Measurements from ENCODE around the gene C16orf86. TPM values are rescaled to one million over a fixed set of nuclear protein-coding genes. Genes with fewer than 3 reads are reported as not detected.
A peak's percentile ranks its signal among the peaks of the same experiment; 100 is the strongest.

Gene C16orf86
- total RNA-seq, 1 donor from 2014 or later: 5.9 TPM

DNA sequence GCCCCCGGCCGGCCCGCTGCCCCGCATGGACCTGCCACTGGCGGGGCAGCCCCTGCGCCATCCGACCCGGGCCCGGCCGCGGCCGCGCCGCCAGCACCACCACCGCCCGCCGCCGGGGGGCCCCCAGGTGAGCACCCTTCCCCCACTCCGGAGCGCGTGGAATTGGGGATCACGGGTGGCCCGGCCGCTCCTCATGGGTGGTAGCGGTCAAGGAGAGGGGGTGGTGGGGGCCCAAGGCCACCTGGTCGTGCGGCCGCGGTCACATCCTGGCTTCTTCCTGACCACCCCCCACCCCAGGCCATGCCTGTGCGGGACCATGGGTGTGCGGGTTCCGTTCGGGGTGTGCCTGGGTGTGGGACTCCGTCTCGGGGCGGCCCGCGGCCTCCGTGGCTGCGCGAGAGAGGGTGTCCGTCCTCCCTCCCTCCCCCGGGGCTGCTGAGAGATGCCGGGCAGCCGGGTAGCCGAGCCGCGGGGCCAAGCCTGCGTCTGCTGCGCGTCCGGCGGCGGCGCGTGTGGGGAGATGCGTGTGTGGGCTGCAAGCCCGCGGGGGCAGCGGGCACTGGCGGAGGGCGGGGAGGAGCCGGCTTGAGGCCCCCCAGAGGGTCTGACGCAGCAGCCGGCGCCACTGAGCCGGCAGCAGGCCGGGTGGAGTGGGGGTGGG lies 13.4 kb upstream of the C16orf86 start:
- no peak for DNase-seq (ENCODE audit: low read depth)
- TF ChIP-seq, protein P1, sequence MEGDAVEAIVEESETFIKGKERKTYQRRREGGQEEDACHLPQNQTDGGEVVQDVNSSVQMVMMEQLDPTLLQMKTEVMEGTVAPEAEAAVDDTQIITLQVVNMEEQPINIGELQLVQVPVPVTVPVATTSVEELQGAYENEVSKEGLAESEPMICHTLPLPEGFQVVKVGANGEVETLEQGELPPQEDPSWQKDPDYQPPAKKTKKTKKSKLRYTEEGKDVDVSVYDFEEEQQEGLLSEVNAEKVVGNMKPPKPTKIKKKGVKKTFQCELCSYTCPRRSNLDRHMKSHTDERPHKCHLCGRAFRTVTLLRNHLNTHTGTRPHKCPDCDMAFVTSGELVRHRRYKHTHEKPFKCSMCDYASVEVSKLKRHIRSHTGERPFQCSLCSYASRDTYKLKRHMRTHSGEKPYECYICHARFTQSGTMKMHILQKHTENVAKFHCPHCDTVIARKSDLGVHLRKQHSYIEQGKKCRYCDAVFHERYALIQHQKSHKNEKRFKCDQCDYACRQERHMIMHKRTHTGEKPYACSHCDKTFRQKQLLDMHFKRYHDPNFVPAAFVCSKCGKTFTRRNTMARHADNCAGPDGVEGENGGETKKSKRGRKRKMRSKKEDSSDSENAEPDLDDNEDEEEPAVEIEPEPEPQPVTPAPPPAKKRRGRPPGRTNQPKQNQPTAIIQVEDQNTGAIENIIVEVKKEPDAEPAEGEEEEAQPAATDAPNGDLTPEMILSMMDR (conservative IDR thresholded peaks at IDR 0.05; ENCODE audit: low read depth, low read length): peak; percentile 19

DNA sequence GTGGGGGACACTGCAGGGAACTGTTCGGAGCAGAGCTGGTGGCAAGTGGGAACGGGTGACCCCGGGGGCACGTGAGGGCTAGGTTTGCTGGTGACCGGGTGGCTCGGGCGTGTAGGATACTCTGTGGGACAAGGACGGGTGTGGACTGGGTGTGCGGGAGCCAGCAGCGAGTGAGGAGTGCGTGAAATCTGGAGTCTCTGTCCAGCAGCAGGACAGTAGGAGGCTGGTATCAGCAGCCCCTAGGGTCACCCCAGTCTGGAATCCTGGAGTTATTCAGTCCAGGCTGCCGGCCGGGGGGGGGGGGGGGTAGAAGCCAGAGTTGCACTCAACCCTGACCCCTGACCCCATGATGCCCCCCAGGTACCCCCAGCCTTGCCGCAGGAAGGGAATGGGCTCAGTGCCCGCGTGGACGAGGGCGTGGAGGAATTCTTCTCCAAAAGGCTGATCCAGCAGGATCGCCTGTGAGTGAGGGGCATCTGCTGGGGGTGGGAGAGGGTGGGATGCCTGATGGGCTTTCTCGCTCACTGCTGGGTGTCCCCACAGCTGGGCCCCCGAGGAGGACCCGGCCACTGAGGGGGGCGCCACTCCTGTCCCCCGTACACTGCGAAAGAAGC lies 12.7 kb upstream of the C16orf86 start:
- H3K4me3 ChIP-seq (ENCODE audit: low read depth, low read length): peak overlapping the region; percentile 50
- TF ChIP-seq, protein P1 (conservative IDR thresholded peaks at IDR 0.05; ENCODE audit: low read depth, low read length): no peak

More for the DNA sequence above, 13.4 kb upstream of the C16orf86 start:
- H3K4me3 ChIP-seq (ENCODE audit: low read depth, low read length): peak overlapping the region; percentile 50

DNA sequence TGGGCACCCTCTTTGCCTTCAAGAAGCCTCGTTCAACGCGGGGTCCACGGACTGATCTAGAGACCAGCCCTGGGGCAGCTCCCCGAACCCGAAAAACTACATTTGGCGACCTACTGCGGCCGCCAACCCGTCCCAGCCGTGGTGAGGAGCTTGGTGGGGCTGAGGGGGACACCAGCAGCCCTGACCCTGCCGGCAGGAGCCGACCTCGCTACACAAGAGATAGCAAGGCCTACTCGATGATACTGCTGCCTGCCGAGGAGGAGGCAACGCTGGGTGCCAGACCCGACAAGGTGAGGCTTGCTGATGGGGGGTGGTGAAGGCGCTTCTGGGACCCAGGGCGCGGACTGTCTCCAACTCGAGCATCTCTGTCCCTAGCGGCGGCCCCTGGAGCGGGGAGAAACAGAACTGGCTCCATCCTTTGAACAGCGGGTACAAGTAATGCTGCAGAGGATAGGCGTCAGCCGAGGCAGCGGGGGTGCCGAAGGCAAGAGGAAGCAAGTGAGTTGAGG lies 12.2 kb upstream of the C16orf86 start:
- H3K4me3 ChIP-seq (ENCODE audit: low read depth, low read length): no peak overlapping the region
- TF ChIP-seq, protein P1 (conservative IDR thresholded peaks at IDR 0.05; ENCODE audit: low read depth, low read length): no peak
- no peak for DNase-seq (ENCODE audit: low read depth)

More for the DNA sequence above, 12.7 kb upstream of the C16orf86 start:
- no peak for DNase-seq (ENCODE audit: low read depth)

DNA sequence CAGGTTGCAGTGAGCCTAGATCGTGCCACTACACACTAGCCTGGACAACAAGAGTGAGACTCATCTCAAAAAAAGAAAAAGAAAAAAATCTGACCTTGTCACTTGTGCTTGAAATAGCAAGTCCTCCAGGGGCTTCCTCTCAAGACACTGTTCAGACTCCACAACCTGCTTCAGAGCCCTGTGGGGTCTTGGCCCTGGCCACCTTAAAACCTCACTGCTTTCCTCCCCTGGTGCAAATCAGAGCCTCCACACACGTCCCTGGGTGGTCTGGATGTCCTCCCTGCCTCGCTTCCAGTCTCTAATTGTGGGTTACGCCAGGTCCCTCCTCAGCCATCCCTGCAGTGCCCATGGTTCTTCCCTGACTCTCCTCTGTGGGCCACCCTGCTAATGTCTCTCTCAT lies 11.3 kb upstream of the C16orf86 start:
- TF ChIP-seq, protein P1 (conservative IDR thresholded peaks at IDR 0.05; ENCODE audit: low read depth, low read length): no peak
- no peak for DNase-seq (ENCODE audit: low read depth)
- H3K4me3 ChIP-seq (ENCODE audit: low read depth, low read length): no peak overlapping the region

DNA sequence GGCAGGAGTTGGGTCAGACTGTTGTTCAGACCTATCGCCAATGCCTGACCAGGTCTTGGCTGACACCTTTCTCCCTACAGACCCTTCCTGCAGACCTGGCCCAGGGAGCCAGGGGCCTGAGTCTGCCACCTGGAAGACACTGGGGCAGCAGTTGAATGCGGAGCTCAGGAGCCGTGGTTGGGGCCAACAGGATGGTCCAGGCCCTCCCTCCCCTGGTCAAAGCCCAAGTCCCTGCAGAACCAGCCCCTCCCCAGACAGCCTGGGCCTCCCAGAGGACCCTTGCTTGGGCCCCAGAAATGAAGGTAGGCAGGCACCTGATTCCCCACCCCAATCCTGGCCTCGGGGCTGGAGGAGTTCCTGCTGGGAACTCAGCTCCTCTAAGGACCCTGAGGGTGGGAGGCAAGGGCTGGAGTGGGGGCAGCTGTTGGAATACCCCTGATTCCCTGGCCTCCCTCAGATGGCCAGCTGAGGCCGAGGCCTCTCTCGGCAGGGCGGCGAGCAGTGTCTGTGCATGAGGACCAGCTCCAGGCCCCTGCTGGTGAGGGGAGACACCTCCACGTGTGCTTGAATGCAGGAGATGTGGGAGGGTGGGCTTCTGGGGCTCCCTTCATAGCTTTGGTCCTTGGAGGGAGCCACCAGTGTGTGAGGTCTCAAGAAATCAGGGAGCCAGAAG lies 10.1 kb upstream of the C16orf86 start:
- TF ChIP-seq, protein P1 (conservative IDR thresholded peaks at IDR 0.05; ENCODE audit: low read depth, low read length): no peak
- no peak for DNase-seq (ENCODE audit: low read depth)
- H3K4me3 ChIP-seq (ENCODE audit: low read depth, low read length): no peak overlapping the region

DNA sequence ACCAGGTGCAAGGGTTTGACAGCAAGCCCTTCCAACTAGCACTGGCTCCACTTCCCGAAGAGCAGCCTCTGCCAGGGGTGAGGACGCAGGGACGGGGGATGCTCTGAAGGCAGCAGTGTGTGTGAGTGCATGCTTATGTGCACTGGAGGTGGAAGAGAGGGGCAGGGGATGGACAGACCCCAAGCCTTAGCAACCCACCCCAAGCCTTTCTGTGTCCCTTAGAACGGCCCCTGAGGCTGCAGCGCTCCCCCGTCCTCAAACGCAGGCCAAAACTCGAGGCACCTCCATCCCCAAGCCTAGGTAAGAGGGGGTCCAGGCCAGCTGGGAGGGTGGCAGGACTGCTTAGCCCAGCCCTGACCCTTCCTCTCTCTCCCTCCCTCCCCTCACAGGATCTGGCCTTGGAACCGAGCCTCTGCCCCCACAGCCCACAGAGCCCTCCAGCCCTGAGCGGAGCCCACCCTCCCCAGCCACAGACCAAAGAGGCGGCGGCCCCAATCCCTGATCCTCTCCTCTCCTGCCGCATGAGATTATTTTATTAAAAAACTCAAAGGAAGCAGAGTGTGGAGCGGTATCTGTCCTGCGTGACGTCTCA lies 9.5 kb upstream of the C16orf86 start:
- H3K4me3 ChIP-seq (ENCODE audit: low read depth, low read length): no peak overlapping the region
- DNase-seq (ENCODE audit: low read depth): no peak
- TF ChIP-seq, protein P1 (conservative IDR thresholded peaks at IDR 0.05; ENCODE audit: low read depth, low read length): no peak

Data from epithelial cell of proximal tubule (primary cell).